GM18909 (cell line): ENCODE measurements around the gene DHX38.
"Not testable (repeated sequence)": the region's sequence is repeated elsewhere in the genome, so short reads cannot be mapped to it uniquely, and the experiment has no call there.

Experiments used
- ATAC-seq: cut with Tn5 transposase; IDR thresholded peaks from one replicate; pipeline ENCODE4 v1.9.1; 2021; ENCODE audit warnings: mild to moderate bottlenecking; ENCODE audit not compliant: unreplicated experiment, poor library complexity

DHX38 gene

DNA sequence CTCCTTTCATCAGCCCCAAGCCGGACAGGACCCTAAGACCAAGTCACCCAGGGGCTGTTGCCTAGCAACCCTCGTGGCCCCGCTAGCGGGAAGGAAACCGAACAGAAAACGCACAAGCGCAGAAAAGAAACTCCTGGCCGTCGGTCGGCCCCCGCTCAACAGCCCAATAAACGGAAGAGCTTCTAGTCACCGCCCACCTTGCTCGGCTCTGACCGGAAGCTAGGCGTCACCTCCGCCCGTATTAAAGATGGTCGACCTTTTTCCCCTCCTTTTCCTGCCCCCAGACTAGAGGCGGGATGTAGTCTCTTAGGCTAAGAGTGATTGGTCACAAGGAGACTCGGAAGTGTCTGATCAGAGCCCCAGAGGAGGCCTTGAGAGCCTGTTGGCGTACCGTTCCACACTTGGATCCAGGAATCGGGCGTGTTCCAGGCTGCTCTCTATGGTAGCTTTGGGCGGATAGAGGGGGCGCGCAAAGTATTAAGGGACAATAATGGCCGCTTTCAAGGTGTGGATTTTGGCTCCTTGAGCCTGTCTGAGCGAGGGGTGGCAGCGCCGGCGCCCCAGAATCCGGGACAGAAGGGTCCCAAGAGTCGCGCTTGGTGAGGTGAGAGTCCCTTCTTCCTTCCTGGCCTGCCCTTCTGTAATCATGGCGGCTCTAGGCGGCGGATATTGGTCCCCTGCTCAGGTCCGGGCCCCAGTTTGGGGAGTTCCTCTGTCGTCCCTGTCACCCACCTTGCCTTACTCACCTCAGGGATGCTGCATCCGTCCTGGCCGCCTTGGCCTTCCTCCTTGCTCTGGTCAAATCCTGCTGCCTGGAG, at the start of gene DHX38, which contains the start of gene TXNL4B:
DHX38 (plus strand) TSS at position 400 of the 818 bp plus-strand sequence. CDS start 2,311 bp downstream, outside the sequence.
TXNL4B (minus strand) TSS at position 173 of the 818 bp plus-strand sequence. CDS start 2,871 bp downstream, outside the sequence.
- ATAC-seq, result peak; percentile 98

DNA sequence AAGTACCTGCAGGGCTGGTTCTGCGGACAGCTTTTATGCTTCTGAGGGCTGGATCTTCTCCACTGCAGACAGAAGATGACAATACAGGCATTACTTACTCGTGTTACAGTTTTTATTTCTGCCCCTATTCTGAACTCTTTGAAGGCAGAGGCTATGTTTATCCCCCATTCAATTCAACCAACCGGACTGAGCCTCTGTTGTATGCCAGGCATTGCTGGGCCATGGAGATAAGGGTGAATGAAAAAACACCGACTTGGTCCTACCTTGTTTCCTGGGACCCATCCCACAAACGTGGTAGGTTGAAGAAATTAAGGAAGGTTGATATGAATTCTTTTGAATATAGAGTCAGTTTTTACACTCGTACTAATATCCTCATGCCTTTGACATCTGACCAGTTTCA, 49.4 kb upstream of the DHX38 start:
- ATAC-seq, result no peak

DNA sequence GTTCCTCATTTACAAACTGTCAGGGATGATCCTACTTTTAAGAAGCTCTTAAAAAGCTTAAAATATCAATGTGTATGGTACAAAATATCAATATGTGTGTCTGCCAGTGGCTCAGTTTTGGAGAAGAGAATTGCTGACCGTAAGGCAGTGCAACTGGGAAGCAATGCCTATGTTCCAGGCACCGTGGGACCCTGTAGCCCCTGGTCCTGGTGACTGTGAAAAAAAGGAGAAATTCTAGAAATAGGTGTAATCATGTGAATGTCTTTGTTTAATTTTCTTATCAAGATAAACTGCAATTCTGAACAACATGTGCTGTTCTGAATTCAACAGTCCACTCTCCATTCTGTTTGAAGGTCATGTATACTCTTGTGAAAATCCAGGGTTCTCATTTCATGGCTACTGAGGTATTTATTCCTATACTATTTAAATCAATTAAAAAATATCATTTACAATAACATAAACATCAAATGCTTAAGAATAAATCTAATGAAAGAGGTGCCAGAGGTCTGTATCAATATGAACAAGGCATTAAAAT, 48.8 kb upstream of the DHX38 start:
- no peak for ATAC-seq

DNA sequence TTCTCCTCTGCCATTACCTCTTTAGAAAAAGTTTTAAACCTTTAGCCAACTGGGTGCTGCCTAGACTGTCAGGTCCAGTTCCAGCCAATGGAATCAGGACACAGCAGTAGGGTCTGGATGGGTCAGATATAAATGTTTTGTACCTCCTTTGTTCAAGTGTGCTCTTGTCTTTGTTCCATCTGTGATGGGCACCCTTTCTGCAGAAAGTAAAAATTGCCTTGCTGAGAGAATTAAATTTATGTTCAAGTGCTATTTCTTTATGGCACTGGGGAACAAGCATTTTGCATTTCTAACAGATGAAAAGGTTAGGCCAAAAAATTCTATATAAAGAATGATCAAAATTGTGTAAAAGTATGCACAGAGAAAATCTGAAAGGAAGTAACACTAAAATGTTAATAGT, 44.5 kb upstream of the DHX38 start:
- ATAC-seq, result no peak

DNA sequence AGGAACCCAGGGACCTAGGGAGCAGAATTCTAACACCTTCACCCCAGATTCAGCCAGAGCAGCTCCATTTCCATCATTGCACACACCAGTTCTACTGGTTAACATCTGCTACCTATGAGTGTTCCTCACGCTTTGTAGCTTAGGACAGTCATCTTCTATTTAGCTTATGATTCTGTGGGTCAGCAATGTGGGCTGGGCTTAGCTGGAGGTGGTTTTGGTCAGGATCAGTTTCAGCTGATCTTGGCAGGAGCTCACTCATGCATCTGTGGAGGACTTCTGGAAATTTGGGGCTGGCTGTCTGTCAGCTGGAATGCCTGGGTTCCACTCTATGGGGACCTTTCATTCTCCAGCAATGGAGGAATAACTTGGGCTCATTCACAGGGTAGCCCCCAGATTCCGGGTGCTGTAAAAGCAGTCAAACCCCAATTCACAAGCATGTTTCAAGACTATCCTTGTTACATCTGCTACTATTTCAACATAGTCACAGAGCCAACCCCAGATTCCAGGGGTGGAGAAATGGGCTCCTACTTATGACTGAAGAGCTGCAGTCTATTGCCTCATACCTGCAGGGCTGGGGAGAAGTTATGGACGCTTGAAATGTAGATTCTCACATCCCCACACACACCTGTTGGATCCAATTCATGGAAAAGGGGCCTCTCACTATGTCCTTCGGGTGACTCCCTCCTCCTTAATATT, 42.7 kb upstream of the DHX38 start:
- ATAC-seq, result no peak

DNA sequence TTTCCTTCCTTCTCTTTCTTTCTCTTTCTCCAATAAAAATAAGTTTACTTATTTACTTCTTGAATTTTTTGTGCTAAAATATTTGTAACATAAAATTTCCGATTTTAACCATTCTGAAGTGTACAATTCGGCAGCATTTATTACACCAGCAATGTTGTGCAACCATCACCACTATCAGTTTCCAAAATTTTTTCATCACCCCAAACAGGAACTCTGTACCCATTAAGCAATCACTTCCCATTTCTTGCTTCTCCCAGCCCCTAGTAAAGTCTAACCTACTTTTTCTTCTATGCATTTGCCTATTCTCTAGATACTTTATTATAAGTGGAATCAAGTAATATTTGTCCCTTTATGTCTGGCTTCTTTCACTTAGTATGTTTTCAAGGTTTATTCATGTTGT, 41.8 kb upstream of the DHX38 start:
- ATAC-seq, result no peak

DNA sequence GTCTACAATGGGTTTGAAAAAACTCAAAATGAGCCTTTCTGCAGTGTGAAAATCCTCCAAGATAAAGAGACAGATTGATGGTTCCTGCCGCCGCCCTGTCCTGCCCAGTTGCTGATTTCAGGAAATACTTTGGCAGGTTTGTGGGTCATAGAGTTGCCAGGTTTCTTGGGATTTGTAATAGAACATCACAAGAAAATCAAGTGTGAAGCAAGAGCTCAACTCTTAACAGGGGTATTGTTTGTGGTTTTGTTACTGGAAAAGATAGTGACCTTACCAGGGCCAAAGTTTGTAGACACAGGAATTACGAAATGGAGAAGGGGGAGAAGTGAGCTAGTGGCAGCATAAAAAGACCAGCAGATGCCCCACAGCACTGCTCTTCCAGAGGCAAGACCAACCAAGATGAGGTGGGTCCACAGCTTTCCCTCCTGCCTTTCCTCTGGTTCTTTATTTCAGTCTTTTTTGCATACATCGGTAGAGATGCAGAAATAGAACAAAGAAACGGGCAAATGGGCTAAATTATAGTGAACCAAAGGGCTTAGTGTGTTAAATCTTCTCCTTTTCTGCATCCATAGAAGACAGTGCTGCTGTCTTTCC, 39.3 kb upstream of the DHX38 start, which contains the start of gene HP:
HP (plus strand) TSS at position 252 of the 594 bp plus-strand sequence; CDS start at position 400, 148 bp downstream.
- not testable (repeated sequence) for ATAC-seq

DNA sequence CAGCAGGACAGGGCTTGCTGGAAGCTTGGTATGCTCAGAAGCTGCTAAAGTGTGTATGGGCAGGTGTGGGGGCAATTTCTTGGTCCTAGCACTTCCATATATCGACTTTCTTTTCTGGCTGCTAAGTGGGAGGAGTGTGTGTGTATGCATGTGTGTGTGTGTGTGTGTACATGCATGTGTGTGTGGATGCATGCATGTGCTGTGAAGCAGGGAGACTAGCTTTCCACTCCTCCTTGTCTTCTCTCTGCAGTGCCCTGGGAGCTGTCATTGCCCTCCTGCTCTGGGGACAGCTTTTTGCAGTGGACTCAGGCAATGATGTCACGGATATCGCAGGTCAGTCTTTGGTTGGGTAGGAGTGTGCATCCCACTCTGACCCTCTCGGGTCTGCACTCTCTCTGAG, 37.7 kb upstream of the DHX38 start:
- no peak for ATAC-seq

DNA sequence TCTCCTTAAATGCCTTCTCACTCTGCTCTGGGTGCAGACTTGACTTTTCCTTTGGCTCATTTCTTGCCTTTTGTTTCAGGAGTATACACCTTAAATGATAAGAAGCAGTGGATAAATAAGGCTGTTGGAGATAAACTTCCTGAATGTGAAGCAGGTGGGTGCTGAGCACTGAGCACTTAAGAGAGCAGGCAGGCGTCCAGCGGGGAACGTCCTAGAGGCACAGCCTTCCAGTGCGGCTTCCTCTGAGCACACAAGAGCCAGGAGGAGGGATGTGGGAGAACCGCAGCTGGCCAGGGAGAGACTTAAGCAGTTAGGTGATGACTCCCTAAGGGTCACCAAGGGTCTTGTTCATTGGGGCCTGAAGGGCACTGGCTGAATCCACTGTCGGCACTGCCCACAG, 36.3 kb upstream of the DHX38 start:
- not testable (repeated sequence) for ATAC-seq

DNA sequence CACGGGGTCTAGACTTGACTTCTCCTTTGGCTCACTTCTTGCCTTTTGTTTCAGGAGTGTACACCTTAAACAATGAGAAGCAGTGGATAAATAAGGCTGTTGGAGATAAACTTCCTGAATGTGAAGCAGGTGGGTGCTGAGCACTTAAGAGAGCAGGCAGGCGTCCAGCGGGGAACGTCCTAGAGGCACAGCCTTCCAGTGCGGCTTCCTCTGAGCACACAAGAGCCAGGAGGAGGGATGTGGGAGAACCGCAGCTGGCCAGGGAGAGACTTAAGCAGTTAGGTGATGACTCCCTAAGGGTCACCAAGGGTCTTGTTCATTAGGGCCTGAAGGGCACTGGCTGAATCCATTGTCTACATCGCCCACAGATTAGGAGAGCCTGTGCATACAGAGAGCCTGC, 34.6 kb upstream of the DHX38 start:
- not testable (repeated sequence) for ATAC-seq

DNA sequence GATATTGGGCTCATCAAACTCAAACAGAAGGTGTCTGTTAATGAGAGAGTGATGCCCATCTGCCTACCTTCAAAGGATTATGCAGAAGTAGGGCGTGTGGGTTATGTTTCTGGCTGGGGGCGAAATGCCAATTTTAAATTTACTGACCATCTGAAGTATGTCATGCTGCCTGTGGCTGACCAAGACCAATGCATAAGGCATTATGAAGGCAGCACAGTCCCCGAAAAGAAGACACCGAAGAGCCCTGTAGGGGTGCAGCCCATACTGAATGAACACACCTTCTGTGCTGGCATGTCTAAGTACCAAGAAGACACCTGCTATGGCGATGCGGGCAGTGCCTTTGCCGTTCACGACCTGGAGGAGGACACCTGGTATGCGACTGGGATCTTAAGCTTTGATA, 33.2 kb upstream of the DHX38 start:
- no peak for ATAC-seq

DNA sequence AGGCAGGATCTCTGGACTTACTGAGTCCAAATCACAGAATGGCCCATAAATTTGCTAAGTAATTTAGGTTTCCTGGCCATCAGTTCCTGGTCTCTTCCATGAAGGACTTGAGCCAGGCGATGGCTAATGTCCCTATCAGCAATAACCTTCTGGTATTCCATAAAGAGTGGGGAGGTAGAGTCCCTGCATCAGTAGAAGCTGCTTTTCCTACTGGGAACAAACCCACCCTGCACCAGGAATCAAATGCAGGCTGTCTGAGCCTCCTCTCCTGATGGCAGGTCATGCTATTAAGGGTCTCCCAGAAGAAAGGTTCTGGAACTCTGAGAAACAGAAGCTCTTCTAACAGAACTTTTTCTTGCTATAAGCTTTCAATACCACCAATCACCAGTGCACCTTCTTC, 32.1 kb upstream of the DHX38 start:
- no peak for ATAC-seq

DNA sequence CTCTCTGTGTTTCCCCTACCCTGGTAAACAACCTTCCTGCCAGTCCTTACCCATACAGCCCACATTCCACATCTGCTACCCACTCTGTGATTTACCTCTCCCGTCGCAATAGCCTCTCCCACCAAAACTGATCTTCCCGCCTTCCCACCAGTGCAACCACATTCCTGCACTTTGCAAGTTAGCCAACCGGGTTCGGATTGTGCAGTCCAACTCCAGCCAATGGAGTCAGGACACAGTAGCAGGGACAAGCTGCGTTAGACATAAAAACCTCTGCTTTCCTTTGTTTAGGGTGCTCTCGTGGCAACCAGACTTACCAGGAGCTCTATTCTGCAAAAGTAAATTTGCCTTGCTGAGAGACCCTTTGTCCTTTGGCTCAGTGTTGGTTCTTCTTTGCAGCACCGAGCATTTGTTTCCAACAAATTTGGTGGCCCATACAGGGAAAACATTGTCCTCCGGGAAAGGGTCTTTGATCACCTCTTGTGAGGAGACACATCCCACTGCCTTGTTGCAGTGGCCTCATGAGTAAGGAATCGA, 29.2 kb upstream of the DHX38 start:
- ATAC-seq, result no peak

DNA sequence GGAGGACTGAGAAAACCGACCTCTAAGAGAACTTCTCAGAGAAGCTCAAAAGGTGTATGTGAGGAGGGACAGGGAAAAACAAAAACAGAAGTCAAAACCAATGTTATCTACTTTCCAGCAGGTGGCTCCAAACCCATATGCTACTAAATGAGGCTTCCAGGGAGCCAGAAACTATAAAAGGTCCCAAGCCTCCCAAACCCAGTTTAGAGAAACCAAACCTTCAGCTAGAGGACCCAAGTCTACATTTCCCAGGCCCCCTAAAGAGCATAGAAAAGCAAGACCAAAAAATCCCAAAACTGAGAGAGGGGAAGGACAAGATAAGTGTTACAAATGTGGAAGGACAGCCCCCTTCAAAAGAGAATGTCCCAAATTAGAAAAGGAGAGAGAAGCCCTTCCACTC, 26.9 kb upstream of the DHX38 start:
- no peak for ATAC-seq

DNA sequence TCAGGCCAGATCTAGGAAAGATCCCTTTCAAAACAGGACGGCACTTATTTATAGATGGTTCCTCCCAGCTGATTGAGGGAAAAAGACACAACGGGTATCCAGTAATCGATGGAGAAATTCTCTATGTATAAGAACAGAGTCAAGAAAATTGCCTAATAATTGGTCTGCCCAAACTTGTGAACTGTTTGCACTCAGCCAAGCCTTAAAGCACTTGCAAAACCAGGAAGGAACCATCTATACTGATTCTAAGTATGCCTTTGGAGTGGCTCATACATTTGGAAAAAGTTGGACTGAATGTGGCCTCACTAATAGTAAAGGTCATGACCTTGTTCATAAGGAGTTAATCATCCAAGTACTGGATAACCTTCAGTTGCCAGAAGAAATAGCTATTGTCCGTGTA, 24.7 kb upstream of the DHX38 start:
- ATAC-seq, result no peak

DNA sequence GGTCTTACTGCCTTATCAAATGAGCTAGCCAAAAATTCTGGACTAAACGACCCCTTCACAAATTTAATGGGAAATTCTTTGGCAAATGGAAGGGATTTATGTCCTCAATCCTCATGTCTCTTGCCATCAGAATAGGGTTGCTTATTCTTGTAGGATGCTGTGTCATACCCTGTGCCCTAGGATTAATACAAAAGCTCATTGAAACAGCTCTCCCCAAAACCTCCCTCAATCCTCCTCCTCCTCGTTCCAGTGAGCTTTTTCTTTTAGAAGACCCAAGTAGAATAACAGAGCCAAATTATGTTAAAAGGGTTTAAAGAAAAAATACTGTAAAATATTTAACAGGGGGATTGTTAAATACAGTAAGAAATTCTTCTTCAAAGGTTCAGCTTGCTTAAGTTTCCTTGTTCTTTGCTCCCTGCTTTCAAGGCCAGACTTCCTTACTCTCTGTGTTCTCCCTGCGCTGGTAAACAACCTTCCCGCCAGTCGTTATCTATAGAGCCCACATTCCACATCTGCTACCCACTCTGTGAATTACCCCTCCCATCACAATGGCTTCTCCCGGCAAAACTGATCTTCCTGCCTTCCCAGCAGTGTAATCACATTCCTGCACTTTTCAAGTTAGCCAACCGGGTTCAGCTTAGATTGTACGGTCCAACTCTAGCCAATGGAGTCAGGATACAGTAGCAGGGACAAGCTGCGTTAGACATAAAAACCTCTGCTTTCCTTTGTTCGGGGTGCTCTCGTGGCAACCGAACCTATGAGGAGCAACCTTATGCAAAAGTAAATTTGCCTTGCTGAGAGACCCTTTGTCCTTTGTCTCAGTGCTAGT, 20.9 kb upstream of the DHX38 start:
- ATAC-seq, result no peak

DNA sequence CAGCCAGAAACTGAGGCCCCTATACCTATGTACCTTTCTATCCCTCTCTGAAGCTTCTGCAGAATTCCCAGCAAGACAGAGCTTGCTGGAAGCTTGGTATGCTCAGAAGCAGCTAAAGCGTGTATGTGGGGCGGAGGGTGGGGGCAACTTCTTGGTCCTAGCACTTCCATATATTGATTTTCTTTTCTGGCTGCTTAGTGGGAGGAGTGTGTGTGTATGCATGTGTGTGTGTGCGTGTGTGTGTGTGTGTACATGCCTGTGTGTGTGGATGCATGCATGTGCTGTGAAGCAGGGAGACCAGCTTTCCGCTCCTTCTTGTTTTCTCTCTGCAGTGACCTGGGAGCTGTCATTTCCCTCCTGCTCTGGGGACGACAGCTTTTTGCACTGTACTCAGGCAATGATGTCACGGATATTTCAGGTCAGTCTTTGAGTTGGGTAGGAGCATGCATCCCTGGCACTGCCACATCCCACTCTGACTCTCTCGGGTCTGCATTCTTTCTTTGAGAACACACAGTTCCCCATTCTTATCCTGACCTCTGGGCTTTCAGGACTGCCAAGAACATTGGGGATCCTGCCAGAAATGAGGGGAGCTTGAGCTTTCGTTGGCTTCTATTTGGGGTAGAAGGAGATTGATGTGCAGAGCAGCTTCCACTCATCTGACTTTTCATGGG, 20.0 kb upstream of the DHX38 start:
- ATAC-seq, result no peak

DNA sequence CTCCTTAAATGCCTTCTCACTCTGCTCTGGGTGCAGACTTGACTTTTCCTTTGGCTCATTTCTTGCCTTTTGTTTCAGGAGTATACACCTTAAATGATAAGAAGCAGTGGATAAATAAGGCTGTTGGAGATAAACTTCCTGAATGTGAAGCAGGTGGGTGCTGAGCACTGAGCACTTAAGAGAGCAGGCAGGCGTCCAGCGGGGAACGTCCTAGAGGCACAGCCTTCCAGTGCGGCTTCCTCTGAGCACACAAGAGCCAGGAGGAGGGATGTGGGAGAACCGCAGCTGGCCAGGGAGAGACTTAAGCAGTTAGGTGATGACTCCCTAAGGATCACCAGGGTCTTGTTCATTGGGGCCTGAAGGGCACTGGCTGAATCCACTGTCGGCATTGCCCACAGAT, 18.6 kb upstream of the DHX38 start:
- not testable (repeated sequence) for ATAC-seq
